CD4-positive, alpha-beta T cell treated with Interleukin-17A for 4 hours (primary cell): ENCODE data around the gene TNS3.

ENCODE experiments used
- DNase-seq: peaks from one replicate; pipeline ENCODE4 v3.0.0-alpha.2; 2020; ENCODE audit warnings: mixed read lengths

TNS3 gene

GRCh38 chr7:47314248-47314647 is 267.7 kb downstream of the TNS3 start:
- no peak for DNase-seq

DNA sequence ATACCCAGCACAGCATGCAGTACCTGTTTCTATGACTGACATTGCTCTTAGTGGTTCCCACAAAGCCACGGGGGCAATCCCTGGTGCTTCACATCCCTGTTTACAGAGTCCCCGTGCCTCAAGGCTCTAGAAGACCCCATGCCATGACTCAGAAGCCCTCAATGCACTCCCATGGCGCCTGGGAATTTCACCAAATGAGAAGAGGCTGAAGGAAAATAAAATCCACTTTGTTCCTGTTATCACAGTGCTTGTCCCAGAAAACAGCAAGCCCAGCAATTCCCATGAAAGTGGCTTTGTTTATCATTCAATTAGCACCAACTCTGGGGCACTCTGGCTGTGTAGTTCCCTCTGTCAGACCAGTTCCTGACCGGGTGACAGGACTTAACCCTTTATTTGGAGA is 268.3 kb downstream of the TNS3 start:
- DNase-seq: no peak

DNA sequence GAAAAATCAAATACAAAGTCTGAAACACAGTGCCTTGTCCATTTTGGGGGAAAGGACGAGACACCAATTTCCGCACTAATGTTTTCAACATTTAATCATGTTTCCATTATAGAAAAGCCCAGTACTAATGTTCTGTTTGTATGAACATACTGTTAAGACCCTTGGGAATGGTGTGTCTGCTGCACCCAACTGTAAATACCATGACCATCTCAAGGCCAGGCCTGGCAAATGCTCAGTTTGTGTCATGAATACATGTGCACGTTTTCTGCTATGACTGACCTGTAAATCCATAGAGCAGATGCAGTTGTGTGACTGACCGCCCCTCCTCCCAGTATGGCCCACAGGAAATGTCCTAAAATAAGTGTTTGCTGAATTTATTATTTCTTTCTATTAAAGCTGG is 270.0 kb downstream of the TNS3 start:
- DNase-seq: no peak

- DNase-seq: no peak
These were observed 271.9 kb downstream of the TNS3 start for GRCh38 chr7:47310020-47310419.

- DNase-seq: no peak
These were observed 273.1 kb downstream of the TNS3 start for GRCh38 chr7:47308808-47309207.

- no peak for DNase-seq
These were observed 274.6 kb downstream of the TNS3 start for GRCh38 chr7:47307311-47307710.

GRCh38 chr7:47304727-47305719 is 276.9 kb downstream of the TNS3 start:
- DNase-seq: no peak

DNA sequence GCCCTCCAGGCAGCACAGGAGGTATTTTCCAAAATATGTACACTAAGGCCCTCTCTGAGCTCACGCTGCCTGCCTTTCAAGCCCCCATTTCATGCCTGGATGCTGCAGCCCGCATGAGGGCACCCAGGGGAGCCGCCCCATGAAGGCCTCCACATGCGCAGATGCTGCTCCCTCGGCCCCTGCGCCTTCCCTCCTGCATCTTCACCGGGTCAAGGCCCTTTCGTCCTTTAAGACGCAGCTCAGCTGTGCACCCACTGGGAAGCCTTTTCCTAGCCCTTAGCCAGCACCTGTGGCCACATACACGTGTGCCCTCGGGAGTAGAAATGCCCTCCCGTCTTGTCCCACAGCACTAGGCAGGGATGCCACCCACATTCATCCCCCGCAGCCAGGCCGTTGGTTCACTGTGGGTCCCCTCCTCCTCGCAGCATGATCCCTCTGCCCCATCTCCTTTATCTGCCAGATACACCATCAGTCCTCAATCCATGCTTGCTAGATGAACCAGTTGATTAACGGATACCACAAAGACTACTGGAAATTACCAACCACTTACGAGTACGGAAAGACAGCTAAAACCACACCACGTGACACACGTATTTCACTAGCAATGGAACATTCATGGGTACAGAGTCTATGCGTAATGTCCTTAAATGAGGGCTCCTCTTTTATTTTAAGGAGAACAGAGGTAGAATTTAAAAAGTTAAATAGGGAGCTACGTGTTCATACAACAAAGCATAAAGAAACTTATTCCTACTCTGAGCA is 278.0 kb downstream of the TNS3 start:
- no peak for DNase-seq

- DNase-seq: no peak
These were observed 278.8 kb downstream of the TNS3 start for GRCh38 chr7:47303014-47303694.

- DNase-seq: no peak
These were observed 279.4 kb downstream of the TNS3 start for GRCh38 chr7:47302560-47302959.

DNA sequence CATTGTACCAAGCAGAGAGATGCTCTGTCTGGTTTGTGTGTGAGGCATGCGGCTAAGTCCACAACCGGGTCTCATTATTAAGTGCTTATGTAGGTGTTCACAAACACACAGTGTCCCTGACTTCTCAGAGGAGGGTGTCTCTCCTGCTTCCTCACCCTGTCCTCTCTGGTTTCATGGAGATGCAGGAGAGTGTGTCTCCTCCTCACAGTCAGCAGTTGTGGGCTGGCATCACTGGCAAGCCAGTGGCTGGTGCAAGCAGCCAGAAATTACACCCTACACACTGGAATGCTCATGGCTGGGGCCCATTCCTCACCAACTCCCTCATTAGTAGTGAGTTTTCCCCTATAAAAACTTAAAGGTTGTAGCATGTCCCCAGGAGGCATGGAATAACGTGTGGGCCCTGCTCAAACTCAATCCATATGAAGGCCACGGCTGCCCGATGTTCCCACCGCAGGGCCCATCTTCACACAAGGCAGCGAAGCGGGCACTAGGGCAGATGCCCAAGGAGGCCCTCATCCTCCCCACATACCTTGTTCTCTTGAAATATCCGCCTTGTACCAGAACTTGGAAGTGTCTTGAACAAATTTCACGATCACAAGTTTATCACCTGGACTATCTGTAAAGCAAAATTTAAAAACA is 280.1 kb downstream of the TNS3 start:
- DNase-seq: no peak

GRCh38 chr7:47301105-47301477 is 280.8 kb downstream of the TNS3 start:
- no peak for DNase-seq

DNA sequence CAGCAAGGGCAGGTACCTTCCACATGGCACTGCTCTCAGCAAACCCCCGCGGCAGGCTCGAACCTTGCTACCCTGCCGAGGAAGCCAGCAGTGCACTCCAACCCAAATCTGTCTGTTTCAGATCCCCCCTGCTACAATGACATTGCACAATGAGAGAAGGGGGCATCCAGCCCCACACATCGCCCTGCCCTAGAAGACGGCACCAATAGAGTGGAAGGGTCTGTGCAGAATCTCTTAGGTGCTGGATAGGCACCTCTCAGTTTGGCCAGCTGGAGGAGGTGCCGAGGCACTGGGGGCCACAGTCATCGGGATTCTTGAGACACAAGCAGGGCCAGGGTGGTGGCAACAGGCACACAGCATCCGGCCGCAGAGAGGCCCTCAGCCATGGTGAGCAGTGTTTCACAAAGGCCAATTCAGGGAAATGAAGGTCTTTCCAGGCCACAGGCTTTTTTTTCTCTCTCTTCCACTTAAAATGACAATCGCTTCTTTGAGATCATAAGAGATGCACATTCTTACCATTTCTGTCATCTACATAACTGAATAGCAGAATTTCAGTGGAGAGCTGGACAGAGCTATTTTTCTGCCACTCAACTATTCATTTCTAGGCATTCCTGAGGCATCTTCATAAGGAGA is 281.3 kb downstream of the TNS3 start:
- no peak for DNase-seq

- no peak for DNase-seq
These were observed 282.4 kb downstream of the TNS3 start for GRCh38 chr7:47299496-47299895.

DNA sequence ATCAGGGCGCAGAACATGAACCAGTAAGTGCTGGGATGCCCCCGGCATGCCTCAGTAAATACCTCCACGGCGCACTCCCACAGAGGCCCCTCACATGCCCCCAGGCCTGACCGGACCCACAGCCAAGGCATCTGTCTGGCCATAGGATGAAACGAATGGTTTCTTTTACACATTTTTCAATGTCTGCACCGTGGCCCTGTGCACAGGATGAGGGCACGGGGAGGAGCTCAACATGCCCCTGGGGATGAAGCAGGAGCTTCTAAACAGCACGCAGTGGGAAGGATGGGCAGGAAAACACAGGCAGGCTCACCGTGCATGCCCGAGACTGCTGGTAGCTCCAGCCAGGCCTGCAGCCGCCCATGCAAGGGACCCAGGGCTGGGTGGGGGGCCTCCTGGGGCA is 283.3 kb downstream of the TNS3 start:
- DNase-seq: no peak

- no peak for DNase-seq
These were observed 284.8 kb downstream of the TNS3 start for GRCh38 chr7:47297120-47297519.

- DNase-seq: no peak
These were observed 286.3 kb downstream of the TNS3 start for GRCh38 chr7:47295606-47296005.

DNA sequence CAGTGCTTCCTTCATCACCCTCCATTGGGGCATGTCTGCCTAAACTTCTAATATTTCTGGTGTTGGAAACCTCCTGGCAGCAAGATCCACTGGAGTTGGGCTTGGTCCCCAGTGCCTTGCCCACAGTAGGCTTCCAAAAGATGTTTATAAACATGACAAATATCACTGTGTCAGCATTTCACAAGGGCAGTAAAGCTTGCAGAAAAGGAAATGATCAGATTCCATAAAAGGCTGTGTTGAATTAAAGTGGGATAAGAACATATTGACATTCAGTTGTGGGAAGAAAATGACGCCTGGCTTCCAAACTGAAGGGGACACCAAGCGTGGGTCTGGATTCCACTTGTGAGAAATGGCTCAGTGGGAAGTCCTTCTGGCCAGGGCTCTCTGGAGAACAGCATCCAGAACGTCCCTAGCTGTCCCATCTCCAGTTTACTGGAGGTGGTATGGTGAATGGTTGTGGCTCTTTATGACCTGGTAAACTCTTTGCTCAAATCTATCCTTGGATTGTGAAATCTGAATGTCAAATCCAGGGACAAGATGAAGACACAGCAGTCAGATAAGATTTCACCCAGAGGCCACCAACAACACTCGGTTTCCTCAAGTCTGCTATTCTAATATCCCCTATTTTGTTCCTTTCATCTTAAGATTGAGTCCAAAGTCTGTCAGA is 287.2 kb downstream of the TNS3 start:
- no peak for DNase-seq

DNA sequence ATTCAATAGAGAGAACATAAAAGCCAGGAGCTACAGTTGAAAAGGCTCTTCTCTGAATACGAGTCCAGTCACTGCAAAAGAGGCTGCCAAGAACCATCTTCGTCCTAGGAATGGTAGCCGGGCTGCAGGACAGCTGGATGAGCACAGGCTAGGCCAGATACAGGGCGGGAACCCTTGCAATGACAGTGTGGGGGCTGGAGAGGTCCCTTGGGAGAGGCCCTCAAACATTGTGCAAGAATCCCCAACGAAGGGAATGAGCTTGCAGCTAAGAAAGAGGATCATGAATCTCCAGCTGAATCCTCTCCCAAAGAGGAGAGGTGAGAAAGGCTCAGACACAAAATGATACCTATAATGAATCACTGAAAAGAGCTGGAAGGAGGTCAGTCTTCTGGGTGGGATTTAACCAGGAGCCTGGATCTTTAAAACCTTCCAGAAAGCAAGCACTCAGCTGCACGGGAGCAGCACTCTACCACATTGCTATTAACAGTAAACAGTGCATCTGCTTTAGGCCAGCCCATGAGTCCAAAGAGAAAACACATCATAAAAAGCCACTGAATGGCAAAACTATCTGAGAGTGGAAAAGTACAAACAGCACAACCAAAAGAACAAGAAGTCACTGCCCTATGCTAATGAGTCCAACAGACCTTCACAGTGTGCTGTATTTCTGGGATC is 287.9 kb downstream of the TNS3 start:
- DNase-seq: no peak

DNA sequence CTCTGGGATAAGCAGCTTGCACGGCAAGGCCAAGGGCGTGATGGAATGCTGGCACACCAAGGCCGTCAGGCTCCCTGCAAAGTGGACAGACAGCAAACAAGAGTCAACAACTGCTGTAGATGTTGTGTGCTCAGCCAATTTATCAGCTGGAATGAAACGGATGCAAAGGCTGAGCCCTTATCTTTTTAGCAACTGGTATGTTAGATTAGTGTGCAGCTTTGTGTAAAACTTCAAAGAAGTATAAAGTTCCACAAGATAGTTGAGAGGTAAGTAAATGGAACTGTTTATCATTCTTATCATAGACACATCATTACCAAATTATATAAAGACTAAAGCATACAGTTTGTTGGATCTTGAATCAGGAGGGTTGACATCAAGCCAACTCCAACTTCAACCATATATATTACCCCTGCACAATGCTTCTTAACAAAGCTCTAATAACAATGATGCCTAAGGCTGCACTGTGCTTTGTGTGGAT is 289.0 kb downstream of the TNS3 start:
- DNase-seq: no peak

DNA sequence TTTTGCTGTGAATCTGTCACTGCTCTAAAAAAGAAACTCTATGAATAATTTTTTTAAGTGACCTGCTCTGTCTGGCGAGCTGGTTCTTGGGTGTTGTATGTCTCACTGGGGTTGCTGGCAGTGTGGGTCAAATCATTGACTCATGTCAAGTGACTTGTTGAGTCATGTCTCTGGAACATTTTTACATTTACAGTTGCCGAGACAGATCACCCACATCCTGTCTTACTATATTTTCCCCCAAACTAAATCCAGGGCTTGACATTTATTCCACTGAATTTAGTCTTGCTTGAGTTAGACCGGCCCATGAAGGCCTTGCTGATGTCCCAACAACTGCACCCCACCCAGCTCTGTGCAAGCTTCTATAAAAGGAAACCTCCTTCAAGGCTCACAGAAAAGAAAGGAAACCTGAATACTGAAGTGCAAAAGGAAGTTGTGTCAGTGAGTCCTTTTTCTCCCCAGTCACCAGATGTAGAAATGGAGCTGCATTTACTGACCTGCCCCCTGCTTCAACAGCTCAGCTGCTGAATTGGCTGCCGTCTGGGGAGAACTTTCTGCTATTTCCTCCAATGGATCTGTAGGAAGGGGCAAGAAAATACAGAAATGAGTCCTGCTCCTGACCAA is 290.3 kb downstream of the TNS3 start:
- DNase-seq: no peak
